ENCODE measurements around the gene FGF14.

The FGF14 gene

DNA sequence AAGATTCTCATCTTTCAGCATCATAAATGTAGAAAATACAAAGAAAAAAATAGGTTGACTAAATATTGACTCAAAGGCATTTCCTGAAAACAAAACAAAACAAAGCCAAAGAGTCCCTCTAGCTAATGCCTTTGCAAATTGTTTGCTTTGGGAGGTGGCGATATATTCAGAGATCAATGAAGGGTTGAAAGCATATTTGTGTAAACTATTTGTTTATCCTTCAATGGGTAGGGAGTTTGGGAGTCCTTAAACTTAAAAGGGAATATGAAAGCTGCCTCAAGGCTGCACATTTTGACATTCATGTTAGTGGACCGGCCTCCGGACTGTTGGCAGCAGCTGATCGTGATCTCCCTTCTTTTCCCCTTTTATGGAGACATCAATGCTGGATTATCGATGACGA, 691.9 kb downstream of the FGF14 start:
- H3K4me2 ChIP-seq (ENCODE audit: low read length) = no peak overlapping the region
- H3K79me2 ChIP-seq (ENCODE audit: control insufficient read depth, low read length) = no peaks in the 10 kb centered on the region
- H3K4me3 ChIP-seq (ENCODE audit: low read length) = no peak overlapping the region
- no peaks in the 10 kb centered on the region for H3K27me3 ChIP-seq (ENCODE audit: control insufficient read depth, low read length)
- no peaks in the 10 kb centered on the region for H3K9me2 ChIP-seq (replicated peaks; ENCODE audit: control insufficient read depth, low read length)
- no peak for TF ChIP-seq EZH2phosphoT487 (IDR thresholded peaks at IDR 0.05; ENCODE audit: borderline replicate concordance, low read length)
- TF ChIP-seq, protein P1, sequence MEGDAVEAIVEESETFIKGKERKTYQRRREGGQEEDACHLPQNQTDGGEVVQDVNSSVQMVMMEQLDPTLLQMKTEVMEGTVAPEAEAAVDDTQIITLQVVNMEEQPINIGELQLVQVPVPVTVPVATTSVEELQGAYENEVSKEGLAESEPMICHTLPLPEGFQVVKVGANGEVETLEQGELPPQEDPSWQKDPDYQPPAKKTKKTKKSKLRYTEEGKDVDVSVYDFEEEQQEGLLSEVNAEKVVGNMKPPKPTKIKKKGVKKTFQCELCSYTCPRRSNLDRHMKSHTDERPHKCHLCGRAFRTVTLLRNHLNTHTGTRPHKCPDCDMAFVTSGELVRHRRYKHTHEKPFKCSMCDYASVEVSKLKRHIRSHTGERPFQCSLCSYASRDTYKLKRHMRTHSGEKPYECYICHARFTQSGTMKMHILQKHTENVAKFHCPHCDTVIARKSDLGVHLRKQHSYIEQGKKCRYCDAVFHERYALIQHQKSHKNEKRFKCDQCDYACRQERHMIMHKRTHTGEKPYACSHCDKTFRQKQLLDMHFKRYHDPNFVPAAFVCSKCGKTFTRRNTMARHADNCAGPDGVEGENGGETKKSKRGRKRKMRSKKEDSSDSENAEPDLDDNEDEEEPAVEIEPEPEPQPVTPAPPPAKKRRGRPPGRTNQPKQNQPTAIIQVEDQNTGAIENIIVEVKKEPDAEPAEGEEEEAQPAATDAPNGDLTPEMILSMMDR (IDR thresholded peaks at IDR 0.05; ENCODE audit: low read depth, low read length, poor library complexity, severe bottlenecking) = no peak
- no peaks in the 10 kb centered on the region for H3K36me3 ChIP-seq (ENCODE audit: control insufficient read depth, low read length)
- no peaks in the 10 kb centered on the region for H4K20me1 ChIP-seq (ENCODE audit: control insufficient read depth, insufficient read depth, low read depth, low read length)
- no peaks in the 10 kb centered on the region for H3K9me3 ChIP-seq (ENCODE audit: control insufficient read depth, insufficient read depth, low read length)
- H3K27ac ChIP-seq (ENCODE audit: low read depth, low read length) = no peak overlapping the region
- no peaks in the 10 kb centered on the region for H3F3A ChIP-seq (ENCODE audit: control insufficient read depth, insufficient read depth)
- H3K4me1 ChIP-seq (ENCODE audit: control insufficient read depth, low read length) = no peaks in the 10 kb centered on the region

DNA sequence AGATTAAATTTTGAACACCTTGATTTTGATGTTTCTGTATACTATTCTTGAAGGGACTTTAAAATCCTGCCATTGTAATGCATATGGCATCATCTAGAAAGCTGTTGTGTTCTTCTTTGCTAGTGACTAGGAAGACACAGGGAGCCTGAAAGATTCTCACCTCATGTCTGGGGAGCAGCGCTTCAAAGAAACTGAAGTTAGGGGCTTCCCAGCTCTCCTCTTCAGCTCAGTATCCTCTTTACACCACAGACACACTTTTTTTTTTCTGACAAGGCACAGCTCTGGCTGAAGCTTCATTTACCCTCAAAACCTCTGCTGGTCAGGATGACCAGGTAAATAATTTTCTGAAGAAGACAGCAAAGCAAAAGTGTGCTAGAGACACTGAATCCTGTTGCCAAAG, 693.7 kb downstream of the FGF14 start:
- Histone ChIP-seq H3K9me2 (replicated peaks; ENCODE audit: control insufficient read depth, low read length) (no peaks in the 10 kb centered on the region), H4K20me1 (ENCODE audit: control insufficient read depth, insufficient read depth, low read depth, low read length) (no peaks in the 10 kb centered on the region), H3K27ac (ENCODE audit: low read depth, low read length) (no peak overlapping the region), H3K79me2 (ENCODE audit: control insufficient read depth, low read length) (no peaks in the 10 kb centered on the region), H3K36me3 (ENCODE audit: control insufficient read depth, low read length) (no peaks in the 10 kb centered on the region), H3K4me2 (ENCODE audit: low read length) (no peak overlapping the region), H3K4me1 (ENCODE audit: control insufficient read depth, low read length) (no peaks in the 10 kb centered on the region), H3K9me3 (ENCODE audit: control insufficient read depth, insufficient read depth, low read length) (no peaks in the 10 kb centered on the region), H3F3A (ENCODE audit: control insufficient read depth, insufficient read depth) (no peaks in the 10 kb centered on the region), H3K4me3 (ENCODE audit: low read length) (no peak overlapping the region), H3K27me3 (ENCODE audit: control insufficient read depth, low read length) (no peaks in the 10 kb centered on the region)
- TF ChIP-seq, protein P1 (IDR thresholded peaks at IDR 0.05; ENCODE audit: low read depth, low read length, poor library complexity, severe bottlenecking) = no peak
- no peak for TF ChIP-seq EZH2phosphoT487 (IDR thresholded peaks at IDR 0.05; ENCODE audit: borderline replicate concordance, low read length)

DNA sequence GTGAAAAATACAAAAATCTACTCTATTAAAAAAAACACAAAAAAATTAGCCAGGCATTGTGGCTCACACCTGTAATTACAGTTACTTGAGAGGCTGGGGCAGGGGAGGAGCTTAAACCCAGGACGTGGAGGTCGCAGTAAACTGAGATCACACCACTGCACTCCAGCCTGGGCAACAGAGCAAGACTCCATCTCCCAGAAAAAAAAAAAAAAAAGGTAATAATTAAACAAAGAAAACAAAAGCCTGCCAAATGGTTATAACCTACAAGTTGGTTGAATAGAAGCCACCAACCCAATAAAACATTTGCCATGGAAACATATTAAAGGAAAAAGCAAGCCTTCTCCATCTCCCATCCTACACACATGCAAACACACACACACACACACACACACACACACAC, 694.2 kb downstream of the FGF14 start:
- Histone ChIP-seq H3F3A (ENCODE audit: control insufficient read depth, insufficient read depth) (no peaks in the 10 kb centered on the region), H3K9me2 (replicated peaks; ENCODE audit: control insufficient read depth, low read length) (no peaks in the 10 kb centered on the region), H3K27me3 (ENCODE audit: control insufficient read depth, low read length) (no peaks in the 10 kb centered on the region), H3K79me2 (ENCODE audit: control insufficient read depth, low read length) (no peaks in the 10 kb centered on the region), H3K4me1 (ENCODE audit: control insufficient read depth, low read length) (no peaks in the 10 kb centered on the region), H4K20me1 (ENCODE audit: control insufficient read depth, insufficient read depth, low read depth, low read length) (no peaks in the 10 kb centered on the region), H3K36me3 (ENCODE audit: control insufficient read depth, low read length) (no peaks in the 10 kb centered on the region), H3K27ac (ENCODE audit: low read depth, low read length) (no peak overlapping the region), H3K4me3 (ENCODE audit: low read length) (no peak overlapping the region), H3K4me2 (ENCODE audit: low read length) (no peak overlapping the region), H3K9me3 (ENCODE audit: control insufficient read depth, insufficient read depth, low read length) (no peaks in the 10 kb centered on the region)
- TF ChIP-seq, protein P1 (IDR thresholded peaks at IDR 0.05; ENCODE audit: low read depth, low read length, poor library complexity, severe bottlenecking) = no peak
- no peak for TF ChIP-seq EZH2phosphoT487 (IDR thresholded peaks at IDR 0.05; ENCODE audit: borderline replicate concordance, low read length)

DNA sequence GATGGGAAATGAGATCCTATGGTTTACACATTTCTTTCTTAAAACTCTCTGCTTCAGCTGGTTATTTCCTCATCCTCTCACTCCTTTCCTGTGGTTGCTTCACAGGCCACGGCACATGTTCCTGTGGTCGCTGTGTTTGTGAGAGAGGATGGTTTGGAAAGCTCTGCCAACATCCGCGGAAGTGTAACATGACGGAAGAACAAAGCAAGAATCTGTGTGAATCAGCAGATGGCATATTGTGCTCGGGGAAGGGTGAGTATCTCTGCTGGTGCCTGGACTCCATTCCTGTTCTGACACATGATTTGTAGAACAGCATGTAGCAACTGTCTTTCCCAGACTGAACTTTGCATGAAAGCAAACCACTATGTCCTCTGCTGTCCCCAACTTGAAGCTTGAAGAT, 695.2 kb downstream of the FGF14 start:
- Histone ChIP-seq H3K27me3 (ENCODE audit: control insufficient read depth, low read length) (no peaks in the 10 kb centered on the region), H3K27ac (ENCODE audit: low read depth, low read length) (no peak overlapping the region), H3K36me3 (ENCODE audit: control insufficient read depth, low read length) (no peaks in the 10 kb centered on the region), H3K79me2 (ENCODE audit: control insufficient read depth, low read length) (no peaks in the 10 kb centered on the region), H3K4me2 (ENCODE audit: low read length) (no peak overlapping the region), H3K9me2 (replicated peaks; ENCODE audit: control insufficient read depth, low read length) (no peaks in the 10 kb centered on the region), H4K20me1 (ENCODE audit: control insufficient read depth, insufficient read depth, low read depth, low read length) (no peaks in the 10 kb centered on the region), H3K9me3 (ENCODE audit: control insufficient read depth, insufficient read depth, low read length) (no peaks in the 10 kb centered on the region), H3K4me1 (ENCODE audit: control insufficient read depth, low read length) (no peaks in the 10 kb centered on the region), H3K4me3 (ENCODE audit: low read length) (no peak overlapping the region), H3F3A (ENCODE audit: control insufficient read depth, insufficient read depth) (no peaks in the 10 kb centered on the region)
- TF ChIP-seq, protein P1 (IDR thresholded peaks at IDR 0.05; ENCODE audit: low read depth, low read length, poor library complexity, severe bottlenecking) = no peak
- TF ChIP-seq EZH2phosphoT487 (IDR thresholded peaks at IDR 0.05; ENCODE audit: borderline replicate concordance, low read length) = no peak

Data from DOHH2 (cell line).